GM12874 (cell line): ENCODE measurements around the gene RPS5.

Experiments
- CTCF ChIP-seq: IDR thresholded peaks from 2 replicates; pipeline ENCODE4 v1.5.1; 2011; ENCODE audit warnings: low read depth, mild to moderate bottlenecking, control low read depth, low read length, moderate library complexity; ENCODE audit not compliant: insufficient read depth

Gene RPS5

GRCh38 chr19:58385313-58385890 is 1.7 kb upstream of the RPS5 start:
- TF ChIP-seq CTCF = no peak

GRCh38 chr19:58385891-58386575 is 1.0 kb upstream of the RPS5 start:
- TF ChIP-seq CTCF = no peak

- no peak for TF ChIP-seq CTCF
Observed at GRCh38 chr19:58387338-58388174, 487 bp downstream of the RPS5 start.

- TF ChIP-seq CTCF = no peak
Observed at GRCh38 chr19:58388175-58388526, 1.1 kb downstream of the RPS5 start.

- TF ChIP-seq CTCF = no peak
Observed at GRCh38 chr19:58392945-58393724, 6.1 kb downstream of the RPS5 start.

- TF ChIP-seq CTCF = no peak
Observed at GRCh38 chr19:58393725-58394033, 6.6 kb downstream of the RPS5 start.

GRCh38 chr19:58394821-58395219 is 7.8 kb downstream of the RPS5 start:
- TF ChIP-seq CTCF = no peak
